Breast epithelium (tissue), 4 donors: ENCODE data around the gene NOX5. TPM values are rescaled to one million over a fixed set of nuclear protein-coding genes. Genes with fewer than 3 reads are reported as not detected.

ENCODE experiments used
- DNase-seq, 2 donors: peaks; one replicate each; pipeline ENCODE4 v3.0.0-alpha.2; 2019; ENCODE audit warnings: low spot score in 2 of 2
- H3K27ac ChIP-seq, 2 donors: fragments of 200-600 bp; sonication (generic) in 1 of 2; one replicate each; pipeline ENCODE4 v1.5.1; 2016 to 2019; ENCODE audit warnings: mild to moderate bottlenecking in 1 of 2
- H3K27me3 ChIP-seq, 2 donors: fragments of 200-600 bp; sonication (generic) in 1 of 2; one replicate each; pipeline versions ENCODE4 v1.5.1 to v1.6.0; 2017 to 2019; ENCODE audit warnings: control low read depth in 1 of 2, mild to moderate bottlenecking in 1 of 2
- H3K36me3 ChIP-seq: fragments of 200-600 bp; one replicate; pipeline ENCODE4 v1.5.1; 2019
- H3K4me1 ChIP-seq, 2 donors: fragments of 200-600 bp; sonication (generic); one replicate each; pipeline ENCODE4 v1.5.1; 2016 to 2019; ENCODE audit warnings: control low read depth in 1 of 2
- H3K4me3 ChIP-seq, 3 donors: fragments of 200-600 bp; sonication (generic); 1 replicate in 2 of 3; 2 replicates in 1 of 3; pipeline ENCODE4 v1.5.1; 2016 to 2019; ENCODE audit warnings: mild to moderate bottlenecking in 3 of 3, moderate library complexity in 2 of 3
- H3K9me3 ChIP-seq, 2 donors: fragments of 200-600 bp; sonication (generic) in 1 of 2; one replicate each; pipeline ENCODE4 v1.5.1; 2016 to 2019; ENCODE audit warnings: control low read depth in 1 of 2
- CTCF ChIP-seq, 3 donors: fragments of 450-650 bp; IDR thresholded peaks; one replicate each; pipeline ENCODE4 v1.5.1; 2016 to 2017; ENCODE audit warnings: antibody characterized with exemption in 3 of 3, mild to moderate bottlenecking in 3 of 3, moderate library complexity in 3 of 3
- POLR2A ChIP-seq: fragments of 450-650 bp; IDR thresholded peaks from one replicate; pipeline ENCODE4 v1.6.1; 2016; ENCODE audit warnings: antibody characterized with exemption, mild to moderate bottlenecking, moderate library complexity
- POLR2AphosphoS5 ChIP-seq, 3 donors: sonication (generic); formaldehyde crosslinking; IDR thresholded peaks; one replicate each; pipeline ENCODE4 v1.6.1; 2017; ENCODE audit warnings: antibody characterized with exemption in 3 of 3
- intact Hi-C: fragments of 100-400 bp; cut with DNase I; formaldehyde crosslinking; loops from one replicate; pipeline ENCODE4 v1.15.1; 2023; ENCODE audit warnings: low total_unique reads
- total RNA-seq, 3 donors: library from RNA; depleted of rRNA; stranded (reverse); fragments of >200 nt; gene quantifications; one replicate each; pipeline ENCODE4 v1.1.0, GENCODE V29; 2016

NOX5 gene
- total RNA-seq, 3 donors from 2014 or later, result 1.0 to 2.6 (median 1.9) TPM

- Histone ChIP-seq H3K4me3 (no peak overlapping the region), H3K9me3 (no peaks in the 10 kb centered on the region), H3K36me3 (no peaks in the 10 kb centered on the region), H3K27me3 (no peaks in the 10 kb centered on the region), H3K27ac (no peak overlapping the region), H3K4me1 (peaks cover under 1 to 2% of the 10 kb centered on the region in 2 donors)
- intact Hi-C loops, result loop anchor here (2.0 kb wide), 1 partner anchor 41 kb away; no protein-coding TSS in a partner anchor
- DNase-seq, result no peak
- TF ChIP-seq POLR2A, result no peak
- TF ChIP-seq CTCF (IDR thresholded peaks at IDR 0.05), result no peak
These were observed 60.9 kb downstream of the NOX5 start for GRCh38 chr15:69075440-69075839.

DNA sequence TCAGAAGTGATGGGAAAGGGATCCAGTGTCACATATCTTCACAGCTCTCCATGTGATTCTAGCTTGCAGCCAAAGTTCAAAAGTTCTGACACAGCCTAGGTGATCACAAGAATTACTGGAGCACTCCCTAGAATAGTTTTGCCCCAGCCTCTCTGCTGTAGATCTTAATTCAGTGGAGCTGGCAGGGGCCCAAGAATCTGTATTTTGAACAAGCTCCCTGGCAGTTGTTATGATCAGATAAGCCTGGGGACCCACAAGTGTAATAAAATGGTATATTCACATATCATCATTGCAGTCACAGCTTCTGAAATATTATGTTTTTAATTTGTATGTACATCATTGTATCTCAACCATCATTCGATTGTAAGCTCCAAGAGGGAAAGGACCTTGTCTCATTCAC is 62.3 kb downstream of the NOX5 start:
- TF ChIP-seq POLR2AphosphoS5 (IDR thresholded peaks at IDR 0.05), result no peak
- TF ChIP-seq CTCF (IDR thresholded peaks at IDR 0.05), result no peak
- TF ChIP-seq POLR2A, result no peak
- Histone ChIP-seq H3K9me3 (no peaks in the 10 kb centered on the region), H3K4me3 (no peak overlapping the region), H3K27me3 (no peaks in the 10 kb centered on the region), H3K27ac (no peak overlapping the region), H3K4me1 (peaks cover 4 to 10% of the 10 kb centered on the region in 2 donors), H3K36me3 (no peaks in the 10 kb centered on the region)
- no peak for DNase-seq
- intact Hi-C loops, result no loop called here

DNA sequence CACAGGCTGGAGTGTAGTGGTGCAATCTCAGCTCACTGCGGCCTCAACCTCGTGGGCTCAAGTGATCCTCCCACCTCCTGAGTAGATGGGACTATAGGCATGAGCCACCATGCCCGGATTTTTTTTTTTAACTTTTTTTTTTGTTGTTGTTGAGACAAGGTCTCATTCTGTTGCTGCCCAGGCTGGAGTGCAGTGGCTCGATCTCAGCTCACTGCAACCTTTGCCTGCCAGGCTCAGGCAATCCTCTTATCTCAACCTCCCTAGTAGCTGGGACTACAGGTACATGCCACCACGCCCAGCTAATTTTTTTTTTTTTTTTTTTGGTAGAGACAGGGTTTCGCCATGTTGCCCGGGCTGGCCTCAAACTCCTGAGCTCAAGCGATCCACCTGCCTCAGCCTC is 64.1 kb downstream of the NOX5 start:
- H3K9me3 ChIP-seq, result no peaks in the 10 kb centered on the region
- intact Hi-C loops, result loop anchor here (2.0 kb wide), 1 partner anchor 52 kb away; no protein-coding TSS in a partner anchor
- no peak for DNase-seq
- no peak for TF ChIP-seq POLR2AphosphoS5 (IDR thresholded peaks at IDR 0.05)
- H3K36me3 ChIP-seq, result no peaks in the 10 kb centered on the region
- peaks cover 9 to 19% of the 10 kb centered on the region in 2 donors for H3K4me1 ChIP-seq
- no peaks in the 10 kb centered on the region for H3K27me3 ChIP-seq
- no peak overlapping the region for H3K27ac ChIP-seq
- H3K4me3 ChIP-seq, result no peak overlapping the region

GRCh38 chr15:69080295-69081248 is 66.1 kb downstream of the NOX5 start:
- no peaks in the 10 kb centered on the region for H3K36me3 ChIP-seq
- peak overlapping the region; percentile 87 for H3K27ac ChIP-seq
- no peak for DNase-seq
- no peaks in the 10 kb centered on the region for H3K9me3 ChIP-seq
- peaks cover 9 to 19% of the 10 kb centered on the region in 2 donors for H3K4me1 ChIP-seq
- intact Hi-C loops, result no loop called here
- peak overlapping the region in 2 of 3 donors; percentile 29 to 43 for H3K4me3 ChIP-seq
- TF ChIP-seq CTCF (IDR thresholded peaks at IDR 0.05) (no peak), POLR2AphosphoS5 (IDR thresholded peaks at IDR 0.05) (no peak)
- no peaks in the 10 kb centered on the region for H3K27me3 ChIP-seq

- peak in 1 of 2 donors; percentile 63 for DNase-seq
- Histone ChIP-seq H3K36me3 (no peaks in the 10 kb centered on the region), H3K27ac (peak overlapping the region; percentile 87), H3K4me3 (peak overlapping the region in 2 of 3 donors; percentile 29 to 43), H3K27me3 (no peaks in the 10 kb centered on the region), H3K9me3 (no peaks in the 10 kb centered on the region), H3K4me1 (peaks cover 9 to 19% of the 10 kb centered on the region in 2 donors)
- intact Hi-C loops, result no loop called here
- TF ChIP-seq POLR2A (no peak), POLR2AphosphoS5 (IDR thresholded peaks at IDR 0.05) (no peak), CTCF (IDR thresholded peaks at IDR 0.05) (no peak)
These were observed 67.0 kb downstream of the NOX5 start for GRCh38 chr15:69081310-69082004.
